Activated B cell treated with CpG ODN at 0.5 μM for 24 hours (primary cell): ENCODE data around the gene KRT86. TPM values are rescaled to one million over a fixed set of nuclear protein-coding genes. Genes with fewer than 3 reads are reported as not detected.

Source experiments
- ATAC-seq: fragments of 200-7000 bp; cut with Tn5 transposase; one replicate; pipeline ENCODE4 v1.10.0; 2021; ENCODE audit warnings: low read depth, mild to moderate bottlenecking, moderate library complexity
- CTCF ChIA-PET: fragments of 350-600 bp; sonication (Branson Sonifier 250); formaldehyde crosslinking; loops from one replicate; lab custom pipeline; 2021; ENCODE audit warnings: antibody characterized with exemption; lab: Charles Lee
- POLR2A ChIA-PET: fragments of 350-600 bp; sonication (Branson Sonifier 250); formaldehyde crosslinking; loops from one replicate; lab custom pipeline; 2021; ENCODE audit warnings: antibody characterized with exemption; lab: Charles Lee
- DNase-seq: peaks from one replicate; pipeline ENCODE4 v3.0.0; 2022
- H3K27ac Mint-ChIP-seq: one replicate; pipeline ENCODE4 v1.8.0; 2020; ENCODE audit warnings: mixed read lengths
- H3K27me3 Mint-ChIP-seq: one replicate; pipeline ENCODE4 v1.8.0; 2021; ENCODE audit warnings: mixed read lengths
- H3K36me3 Mint-ChIP-seq: one replicate; pipeline ENCODE4 v1.8.0; 2021; ENCODE audit warnings: low read depth, mixed read lengths
- H3K4me1 Mint-ChIP-seq: one replicate; pipeline ENCODE4 v1.8.0; 2021; ENCODE audit warnings: mixed read lengths
- H3K4me3 Mint-ChIP-seq: one replicate; pipeline ENCODE4 v1.8.0; 2020; ENCODE audit warnings: mild to moderate bottlenecking, mixed read lengths
- H3K9me3 Mint-ChIP-seq: one replicate; pipeline ENCODE4 v1.8.0; 2020; ENCODE audit warnings: mixed read lengths
- intact Hi-C: fragments of 100-400 bp; cut with micrococcal nuclease; formaldehyde crosslinking; loops from one replicate; pipeline ENCODE4 v1.15.1; 2024
- total RNA-seq: library from RNA; stranded (reverse); gene quantifications from 2 replicates; pipeline ENCODE4 v1.2.3, GENCODE V29; 2022
- TF ChIP-seq, protein P1 (sequence below): fragments of 200-600 bp; IDR thresholded peaks from one replicate; pipeline ENCODE4 v1.8.0; 2022; ENCODE audit warnings: antibody characterized with exemption, mild to moderate bottlenecking

The KRT86 gene
- total RNA-seq, 1 donor from 2014 or later: not detected

GRCh38 chr12:52232203-52232673 lies 42.2 kb upstream of the KRT86 start:
- Mint-ChIP-seq H3K4me1 (no peaks in the 10 kb centered on the region), H3K9me3 (no peaks in the 10 kb centered on the region), H3K27me3 (peaks cover 42% of the 10 kb centered on the region), H3K27ac (no peak overlapping the region), H3K4me3 (no peak overlapping the region), H3K36me3 (no peaks in the 10 kb centered on the region)
- ATAC-seq (no peak), DNase-seq (no peak)
- CTCF ChIA-PET: no interaction called here
- TF ChIP-seq, protein P1, sequence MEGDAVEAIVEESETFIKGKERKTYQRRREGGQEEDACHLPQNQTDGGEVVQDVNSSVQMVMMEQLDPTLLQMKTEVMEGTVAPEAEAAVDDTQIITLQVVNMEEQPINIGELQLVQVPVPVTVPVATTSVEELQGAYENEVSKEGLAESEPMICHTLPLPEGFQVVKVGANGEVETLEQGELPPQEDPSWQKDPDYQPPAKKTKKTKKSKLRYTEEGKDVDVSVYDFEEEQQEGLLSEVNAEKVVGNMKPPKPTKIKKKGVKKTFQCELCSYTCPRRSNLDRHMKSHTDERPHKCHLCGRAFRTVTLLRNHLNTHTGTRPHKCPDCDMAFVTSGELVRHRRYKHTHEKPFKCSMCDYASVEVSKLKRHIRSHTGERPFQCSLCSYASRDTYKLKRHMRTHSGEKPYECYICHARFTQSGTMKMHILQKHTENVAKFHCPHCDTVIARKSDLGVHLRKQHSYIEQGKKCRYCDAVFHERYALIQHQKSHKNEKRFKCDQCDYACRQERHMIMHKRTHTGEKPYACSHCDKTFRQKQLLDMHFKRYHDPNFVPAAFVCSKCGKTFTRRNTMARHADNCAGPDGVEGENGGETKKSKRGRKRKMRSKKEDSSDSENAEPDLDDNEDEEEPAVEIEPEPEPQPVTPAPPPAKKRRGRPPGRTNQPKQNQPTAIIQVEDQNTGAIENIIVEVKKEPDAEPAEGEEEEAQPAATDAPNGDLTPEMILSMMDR: no peak
- intact Hi-C loops: no loop called here
- POLR2A ChIA-PET: no interaction called here

GRCh38 chr12:52232674-52233461 lies 41.6 kb upstream of the KRT86 start, which contains the start of gene KRT7:
Gene KRT7, plus strand, starts transcription at chr12:52233243. Its CDS starts 54 bp downstream, at chr12:52233297.
- Mint-ChIP-seq H3K9me3 (no peaks in the 10 kb centered on the region), H3K27me3 (peaks cover 41% of the 10 kb centered on the region), H3K4me3 (no peak within 1 kb of the TSS), H3K27ac (no peak within 1 kb of the TSS), H3K4me1 (no peaks in the 10 kb centered on the region), H3K36me3 (no peaks in the 10 kb centered on the region)
- TF ChIP-seq, protein P1: no peak
- ChIA-PET POLR2A (no interaction called here), CTCF (no interaction called here)
- ATAC-seq (no peak), DNase-seq (no peak)
- intact Hi-C loops: no loop called here

- intact Hi-C loops: no loop called here
- no peaks in the 10 kb centered on the region for H3K4me1 Mint-ChIP-seq
- ChIA-PET CTCF (no interaction called here), POLR2A (no interaction called here)
- H3K36me3 Mint-ChIP-seq: no peaks in the 10 kb centered on the region
- TF ChIP-seq, protein P1: no peak
- H3K9me3 Mint-ChIP-seq: no peaks in the 10 kb centered on the region
- no peak overlapping the region for H3K4me3 Mint-ChIP-seq
- peaks cover 42% of the 10 kb centered on the region for H3K27me3 Mint-ChIP-seq
- ATAC-seq: no peak
- DNase-seq: no peak
- no peak overlapping the region for H3K27ac Mint-ChIP-seq
Measured at GRCh38 chr12:52233462-52234207, 40.8 kb upstream of the KRT86 start.

GRCh38 chr12:52234223-52234810 lies 40.1 kb upstream of the KRT86 start:
- intact Hi-C loops: no loop called here
- H3K27ac Mint-ChIP-seq: no peak overlapping the region
- H3K4me1 Mint-ChIP-seq: no peaks in the 10 kb centered on the region
- DNase-seq: no peak
- peaks cover 43% of the 10 kb centered on the region for H3K27me3 Mint-ChIP-seq
- H3K36me3 Mint-ChIP-seq: no peaks in the 10 kb centered on the region
- CTCF ChIA-PET: no interaction called here
- H3K4me3 Mint-ChIP-seq: no peak overlapping the region
- TF ChIP-seq, protein P1: no peak
- no peak for ATAC-seq
- no peaks in the 10 kb centered on the region for H3K9me3 Mint-ChIP-seq
- POLR2A ChIA-PET: no interaction called here
